ENCODE results near the gene ZSCAN16. TPM values are rescaled to one million over a fixed set of nuclear protein-coding genes. Genes with fewer than 3 reads are reported as not detected.

ZSCAN16 gene
- total and polyA plus RNA-seq, 2 of the 13 experiments (the other 11 are each of a cell fraction or from before 2014, with no cell fraction given), result 5.7 to 12.7 TPM

GRCh38 chr6:28161410-28162079, 37.1 kb downstream of the ZSCAN16 start (continued):
- TF ChIP-seq KAT8 (CRISPR knock-in tag; IDR thresholded peaks at IDR 0.05), result peak; percentile 94
- TF ChIP-seq HMGXB4 (CRISPR knock-in tag; IDR thresholded peaks at IDR 0.05; ENCODE audit: borderline replicate concordance in 1 of 2, low read depth in 1 of 2), result peak; percentile 46 to 65; a peak in 3 of 4 replicates
- TF ChIP-seq GABPA (IDR thresholded peaks at IDR 0.05; ENCODE audit: low read depth, low read length), result peak; percentile 87
- peak; percentile 97 for TF ChIP-seq GABPA (CRISPR knock-in tag; IDR thresholded peaks at IDR 0.05; ENCODE audit: low read depth)
- TF ChIP-seq HMGXB3 (CRISPR knock-in tag; IDR thresholded peaks at IDR 0.05; ENCODE audit: borderline replicate concordance), result peak; percentile 75
- TF ChIP-seq HOXA3 (CRISPR knock-in tag; IDR thresholded peaks at IDR 0.05), result peak; percentile 76
- peak; percentile 25; the same call in 1 of the 2 replicates for TF ChIP-seq TARDBP (CRISPR knock-in tag; IDR thresholded peaks at IDR 0.05)
- TF ChIP-seq SETDB1 (CRISPR knock-in tag; IDR thresholded peaks at IDR 0.05; ENCODE audit: borderline replicate concordance), result no peak
- TF ChIP-seq BCL3 (CRISPR knock-in tag; IDR thresholded peaks at IDR 0.05), result peak; percentile 85; the same call in 1 of the 2 replicates
- TF ChIP-seq KDM6A (CRISPR knock-in tag; IDR thresholded peaks at IDR 0.05; ENCODE audit: low read depth), result no peak
- TF ChIP-seq ZNF639 (CRISPR knock-in tag; conservative IDR thresholded peaks at IDR 0.05), result 0 out of 2 replicates have a peak, but pooled peaks have one; percentile 77
- peak; percentile 56 for TF ChIP-seq ZMYM4 (CRISPR knock-in tag; IDR thresholded peaks at IDR 0.05)
- TF ChIP-seq TAF1 (CRISPR knock-in tag; IDR thresholded peaks at IDR 0.05), result peak; percentile 91
- peak; percentile 77; the same call in 1 of the 2 replicates for TF ChIP-seq GLI4 (CRISPR knock-in tag; IDR thresholded peaks at IDR 0.05; ENCODE audit: borderline replicate concordance)
- TF ChIP-seq ZNF704 (CRISPR knock-in tag; IDR thresholded peaks at IDR 0.05; ENCODE audit: borderline replicate concordance), result peak; percentile 84
- peak; percentile 76 for TF ChIP-seq SALL1 (CRISPR knock-in tag; IDR thresholded peaks at IDR 0.05)
- peak; percentile 69; the same call in 1 of the 2 replicates for TF ChIP-seq MIXL1 (CRISPR knock-in tag; IDR thresholded peaks at IDR 0.05)
- 0 out of 2 replicates have a peak, but pooled peaks have one; percentile 35 for TF ChIP-seq ZNF446 (CRISPR knock-in tag; IDR thresholded peaks at IDR 0.05)
- 0 out of 2 replicates have a peak, but pooled peaks have one; percentile 32 for TF ChIP-seq DR1 (CRISPR knock-in tag; IDR thresholded peaks at IDR 0.05)
- peak; percentile 42; the same call in 1 of the 2 replicates for TF ChIP-seq SALL2 (CRISPR knock-in tag; IDR thresholded peaks at IDR 0.05)
